HG03039 (cell line): ENCODE results near the gene ANO7.

Experiments used
- ATAC-seq: cut with Tn5 transposase; IDR thresholded peaks from one replicate; pipeline ENCODE4 v1.9.1; 2021; ENCODE audit warnings: mild to moderate bottlenecking, moderate library complexity; ENCODE audit not compliant: unreplicated experiment

The ANO7 gene

DNA sequence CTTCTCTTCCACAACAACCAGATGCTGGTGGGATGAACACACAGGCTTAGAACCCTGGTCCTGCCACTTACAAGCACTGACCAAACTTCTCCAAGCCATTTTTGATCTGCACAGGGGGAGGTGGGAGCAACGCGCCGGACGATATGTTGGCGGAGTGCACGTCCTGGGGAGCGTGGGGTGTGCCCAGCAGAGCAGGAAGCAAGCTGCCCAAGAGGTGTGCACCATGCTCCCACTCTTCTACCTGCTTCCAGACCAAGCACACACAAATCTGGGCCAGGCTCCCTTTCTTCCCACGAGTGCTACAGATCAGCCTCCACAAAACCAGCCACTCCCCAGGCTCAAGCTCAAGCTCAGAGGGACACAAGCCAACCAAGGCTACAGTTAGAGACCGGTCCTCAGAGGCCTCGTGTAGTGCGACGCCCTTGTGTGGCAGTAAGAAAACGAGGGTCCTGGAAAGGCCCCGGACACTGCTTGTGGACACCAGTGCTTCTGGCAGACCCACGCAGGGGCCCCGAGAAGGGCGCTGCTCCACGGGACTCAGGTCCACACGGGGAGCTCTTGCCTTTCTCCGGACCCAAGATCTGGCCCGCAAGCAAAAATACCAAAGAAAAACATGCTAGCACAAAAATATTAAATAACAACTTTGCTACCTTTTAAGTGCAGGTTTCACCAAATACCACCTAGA lies 52.0 kb downstream of the ANO7 start:
- no peak for ATAC-seq

DNA sequence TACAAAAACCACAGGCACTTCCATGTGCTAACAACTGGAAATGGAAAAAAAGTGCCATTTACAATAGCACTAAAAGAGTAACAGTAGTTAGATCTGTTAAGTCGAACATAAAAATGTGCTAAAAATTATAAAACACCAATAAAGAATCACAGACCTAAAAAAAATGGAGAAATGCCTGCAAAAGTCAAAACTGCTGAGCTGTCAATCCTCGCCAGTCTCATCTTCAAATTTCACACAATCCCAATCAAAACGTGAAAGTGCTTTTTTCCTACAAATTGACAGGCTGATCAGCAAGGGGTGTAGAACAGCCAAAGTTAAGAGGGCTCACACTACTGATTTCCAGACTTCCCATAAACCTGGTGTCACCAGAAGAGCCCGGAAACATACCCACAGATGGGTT lies 53.2 kb downstream of the ANO7 start:
- ATAC-seq: no peak

DNA sequence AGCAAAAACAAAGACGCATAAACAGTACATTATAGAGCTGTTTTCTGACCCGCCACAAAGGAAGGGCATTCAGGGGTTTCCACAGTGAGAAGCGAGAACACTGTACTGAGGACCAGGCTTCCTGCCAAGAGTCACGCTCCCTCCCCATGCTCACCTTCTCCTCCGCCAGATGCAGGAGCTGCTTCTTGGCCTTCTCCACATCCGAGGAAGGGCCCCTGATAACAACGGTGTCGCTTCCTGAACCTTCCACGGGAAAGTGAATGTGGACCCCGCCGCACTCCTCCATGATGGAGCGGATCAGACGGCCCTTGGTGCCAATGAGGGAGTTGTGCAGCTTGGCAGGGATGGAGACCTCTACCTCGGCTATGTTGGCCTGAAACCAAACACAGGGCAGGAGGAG lies 53.8 kb downstream of the ANO7 start:
- no peak for ATAC-seq

DNA sequence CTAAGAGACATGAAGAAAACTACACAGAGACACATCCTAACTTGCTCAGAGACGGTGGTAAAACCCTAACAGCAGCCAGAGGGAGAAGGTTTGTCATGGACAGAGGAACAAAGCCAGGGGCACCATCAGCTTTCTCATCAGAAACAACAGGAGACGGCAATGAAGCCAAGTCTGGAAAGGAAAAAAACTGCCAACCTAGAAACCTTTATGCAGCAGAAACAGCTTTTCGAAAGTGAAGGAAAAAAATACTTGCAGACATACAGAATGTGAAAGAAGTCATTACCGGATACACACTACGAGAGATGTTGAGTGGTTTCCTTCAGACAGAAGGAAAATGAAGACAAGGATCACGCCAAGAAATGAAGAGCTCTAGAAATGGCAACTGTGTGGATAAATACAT lies 55.9 kb downstream of the ANO7 start:
- ATAC-seq: no peak

DNA sequence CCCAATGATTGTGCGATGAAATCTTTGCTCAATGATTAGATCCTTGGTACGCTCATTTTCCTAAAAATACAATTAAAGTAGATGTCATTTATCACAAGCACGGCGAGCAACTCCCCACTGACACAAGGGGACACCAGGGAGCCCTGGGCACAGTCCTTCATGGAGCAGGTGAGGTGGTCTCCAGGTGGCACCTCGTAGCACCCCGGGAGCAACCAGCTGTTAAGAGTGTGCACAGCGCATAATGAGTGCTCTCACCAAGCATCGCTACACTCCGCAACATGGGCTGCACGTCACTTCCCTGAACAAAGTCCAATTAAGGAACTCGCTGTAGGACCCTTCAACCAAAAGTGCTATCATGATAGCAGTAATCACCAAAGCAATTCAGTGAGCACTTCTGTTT lies 59.8 kb downstream of the ANO7 start:
- no peak for ATAC-seq

DNA sequence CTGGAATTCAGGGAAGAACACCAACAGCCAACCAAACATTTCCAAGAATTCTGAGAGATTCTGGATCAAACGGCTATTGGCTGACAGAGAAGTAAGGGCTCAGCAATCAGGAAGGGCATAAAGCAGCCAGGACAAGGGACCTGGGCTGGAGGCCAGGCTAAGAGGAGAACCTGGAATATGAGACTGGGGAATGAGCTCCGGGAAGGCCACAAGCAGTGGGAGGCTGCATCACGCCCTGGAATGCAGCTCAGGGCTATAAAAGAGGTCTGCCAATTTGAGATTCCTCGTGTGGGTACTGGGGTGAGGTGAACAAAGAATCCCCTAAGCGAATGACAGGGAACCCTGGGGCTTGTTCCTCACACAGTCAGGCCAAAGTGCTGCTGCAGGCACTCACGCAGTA lies 60.4 kb downstream of the ANO7 start:
- ATAC-seq: no peak

DNA sequence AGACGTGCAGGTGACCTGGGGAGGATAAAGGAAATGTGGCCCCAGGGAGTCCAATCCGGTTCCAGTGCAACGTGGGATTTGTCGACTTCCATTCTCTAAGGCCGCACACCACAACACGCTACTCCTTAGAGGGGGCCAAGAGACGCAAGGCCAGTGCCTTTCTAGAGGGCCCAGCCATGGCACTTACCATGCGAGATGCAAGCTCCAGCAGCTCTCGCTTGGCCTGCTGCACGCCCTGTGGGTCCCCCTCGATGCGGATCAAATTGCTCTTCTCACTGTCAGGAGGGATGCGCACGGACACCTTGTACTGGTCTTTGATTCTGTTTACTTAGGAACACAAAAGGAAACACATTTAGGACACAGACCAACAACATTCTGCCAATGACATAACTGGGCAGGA lies 61.2 kb downstream of the ANO7 start:
- ATAC-seq: no peak

DNA sequence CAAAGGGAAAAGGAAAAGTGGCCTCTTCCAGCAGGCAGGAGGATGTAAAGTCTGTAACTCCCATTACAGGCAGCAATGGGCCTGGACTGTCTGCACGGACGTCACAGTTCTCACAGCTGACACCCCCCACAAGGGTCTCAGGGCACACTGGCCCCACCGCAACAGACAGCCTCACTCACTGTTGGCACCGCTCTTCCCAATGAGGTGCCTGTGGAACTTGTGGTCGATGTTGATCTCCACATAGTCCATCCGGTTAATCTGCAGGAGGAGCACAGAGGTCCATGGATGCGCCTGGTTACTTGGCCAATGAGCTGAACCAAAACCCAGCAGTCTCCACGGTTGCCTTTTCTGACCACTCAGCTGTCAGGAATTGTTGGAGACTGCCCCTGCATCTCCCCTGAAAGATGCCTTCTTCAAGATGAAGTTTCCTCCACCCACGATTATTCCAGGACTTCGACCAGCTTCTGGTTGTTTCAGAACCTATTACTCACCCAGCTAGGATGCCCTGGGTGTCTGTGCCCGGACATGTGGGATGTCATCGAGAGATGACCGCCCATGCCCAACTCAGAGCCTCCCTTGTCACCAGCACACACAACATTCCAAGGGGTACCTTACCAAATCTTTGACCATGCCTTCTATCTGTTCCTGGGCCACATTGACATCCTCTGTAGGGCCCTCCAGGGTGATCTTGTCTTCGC lies 64.5 kb downstream of the ANO7 start:
- no peak for ATAC-seq

DNA sequence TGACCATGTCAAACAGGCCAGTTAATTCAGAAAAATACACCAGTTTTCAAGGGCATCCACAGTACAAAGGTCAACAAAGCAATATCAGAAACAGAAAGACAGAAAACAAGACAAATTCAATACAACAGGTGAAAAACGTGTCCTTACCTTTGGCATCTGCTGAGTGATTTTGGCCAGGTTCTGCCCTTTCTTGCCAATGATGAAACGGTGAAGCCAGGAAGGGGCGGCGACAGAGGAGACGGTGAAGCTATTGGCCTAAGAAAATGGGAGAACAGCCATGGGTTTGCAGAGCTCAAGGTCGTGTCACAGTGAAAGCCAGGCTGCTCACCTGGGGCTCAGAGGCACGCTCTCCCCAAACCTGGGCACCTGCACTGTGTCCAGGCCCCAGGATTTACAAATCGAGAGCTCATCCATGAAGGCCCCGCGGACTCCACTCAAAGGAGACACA lies 66.5 kb downstream of the ANO7 start:
- ATAC-seq: no peak

DNA sequence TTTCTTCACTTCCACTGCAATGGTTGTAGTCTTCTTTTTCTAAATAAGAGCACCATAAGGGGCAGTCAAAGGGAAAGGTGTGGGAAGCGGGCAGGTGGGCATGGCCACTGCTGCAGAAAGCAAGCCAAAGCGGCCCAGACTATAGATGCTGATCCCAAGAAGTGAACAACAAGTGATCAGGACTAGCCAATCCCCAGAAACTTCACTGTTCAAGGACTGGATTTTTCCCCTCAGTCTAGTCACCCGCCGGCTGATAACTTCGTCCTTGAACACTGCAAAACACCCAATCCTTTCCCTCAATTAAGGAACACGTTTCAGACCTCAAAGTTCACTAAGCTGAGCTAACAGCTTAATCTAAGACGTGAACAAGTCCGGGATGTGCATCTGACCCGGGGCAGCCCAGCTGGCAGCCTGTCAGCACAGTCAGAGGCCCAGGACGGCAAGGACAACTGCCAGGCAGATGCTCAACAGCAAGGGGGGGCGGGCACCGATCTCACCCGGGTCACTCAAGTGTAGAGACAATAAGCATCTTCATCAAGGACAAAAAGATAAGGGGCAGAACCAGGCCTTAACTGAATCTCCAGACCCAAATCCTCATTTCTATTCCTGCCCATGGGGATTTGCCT lies 67.2 kb downstream of the ANO7 start:
- no peak for ATAC-seq

DNA sequence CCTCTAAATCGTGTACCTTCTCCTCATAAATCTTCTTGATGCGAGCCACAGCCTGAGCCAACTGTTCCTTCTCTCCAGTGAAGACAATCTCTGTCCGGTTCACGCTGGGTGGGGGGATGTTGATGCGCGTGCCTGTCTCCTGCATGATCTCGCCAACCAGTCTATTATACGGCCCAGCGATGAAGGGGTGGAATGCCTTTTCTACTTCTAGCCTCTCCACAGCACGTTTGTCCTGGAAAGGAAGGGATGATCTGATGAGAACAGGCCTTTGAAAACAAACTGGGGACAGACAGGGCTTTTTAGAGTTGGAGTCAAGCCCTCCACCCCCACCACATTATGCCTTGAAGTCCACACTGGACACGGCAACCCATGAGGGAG lies 67.7 kb downstream of the ANO7 start:
- ATAC-seq: no peak

DNA sequence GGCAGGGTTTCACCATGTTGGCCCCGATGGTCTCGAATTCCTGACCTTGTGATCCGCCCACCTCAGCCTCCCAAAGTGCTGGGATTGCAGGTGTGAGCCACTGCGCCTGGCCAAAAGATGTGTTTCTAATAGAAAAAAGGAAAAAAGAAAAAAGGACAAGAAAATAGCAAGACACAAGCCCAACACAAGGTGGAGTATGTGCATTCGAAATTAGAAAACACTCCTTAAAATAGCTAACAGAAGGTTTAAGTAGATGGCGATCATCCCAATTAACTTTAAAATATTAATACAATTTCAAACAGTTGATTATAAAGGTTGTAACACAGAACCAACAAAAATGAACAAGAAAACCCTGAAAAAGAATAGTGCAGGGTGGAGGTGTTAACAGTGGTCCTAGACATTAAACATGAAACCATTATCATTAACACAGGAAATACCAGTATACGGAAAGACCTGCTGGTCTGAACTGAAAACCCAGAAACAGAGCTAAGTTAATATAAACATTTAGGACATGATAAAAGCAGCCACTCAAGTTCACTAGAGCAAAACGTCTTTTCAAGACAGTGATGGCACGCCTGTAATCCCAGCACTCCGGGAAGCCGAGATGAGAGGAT lies 69.0 kb downstream of the ANO7 start:
- ATAC-seq: no peak

DNA sequence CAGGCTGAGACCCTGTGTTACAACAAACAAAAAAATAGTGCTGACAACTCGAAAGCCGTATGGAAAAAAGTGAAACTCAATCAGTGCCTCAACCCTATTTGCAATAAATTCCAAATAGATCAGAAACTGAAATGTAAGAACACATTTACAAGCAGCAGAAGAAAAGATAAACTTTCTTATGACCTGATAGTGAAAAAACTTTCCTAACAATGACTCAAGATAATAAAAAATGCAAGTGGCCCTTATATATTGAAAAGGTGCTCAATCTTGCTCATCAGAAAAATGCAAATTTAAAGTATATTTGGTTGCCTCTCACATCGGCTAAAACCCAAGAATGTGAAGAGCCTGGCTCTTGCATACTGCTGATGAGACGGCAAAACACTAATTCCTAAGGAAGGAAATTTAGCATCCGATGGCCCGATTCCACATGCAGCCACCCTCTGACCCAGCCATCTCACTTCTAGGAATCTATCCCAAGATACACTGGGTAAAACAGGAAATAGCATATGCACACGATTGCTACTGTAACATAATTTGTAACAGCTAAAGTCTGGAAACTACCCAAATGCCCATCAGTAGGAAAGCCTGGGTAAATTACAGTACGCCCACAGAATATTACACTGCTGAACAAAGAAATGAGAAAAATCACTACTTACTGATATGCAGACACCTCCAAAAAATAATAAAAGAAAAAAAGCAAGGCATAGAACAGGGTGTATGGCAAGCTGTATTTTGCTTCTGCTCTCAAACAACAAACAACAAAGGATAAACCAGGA lies 70.2 kb downstream of the ANO7 start:
- no peak for ATAC-seq

DNA sequence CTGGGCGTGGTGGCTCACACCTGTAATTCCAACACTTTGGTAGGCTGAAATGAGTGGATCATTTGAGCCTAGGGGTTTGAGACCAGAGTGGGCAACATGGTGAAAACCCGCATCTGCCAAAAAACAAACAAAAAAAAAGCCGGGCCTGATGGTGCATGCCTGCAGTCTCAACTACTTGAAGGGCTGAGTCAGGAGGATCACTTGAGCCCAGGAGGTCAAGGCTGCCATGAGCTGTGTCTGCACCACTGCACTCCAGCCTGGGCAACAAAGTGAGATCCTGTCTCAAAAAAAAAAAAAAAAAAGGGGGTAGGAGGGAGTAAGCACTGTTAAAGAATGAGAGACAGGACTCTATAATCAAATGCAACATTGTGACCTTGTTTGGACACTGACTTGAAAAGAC lies 72.4 kb downstream of the ANO7 start:
- ATAC-seq: no peak

DNA sequence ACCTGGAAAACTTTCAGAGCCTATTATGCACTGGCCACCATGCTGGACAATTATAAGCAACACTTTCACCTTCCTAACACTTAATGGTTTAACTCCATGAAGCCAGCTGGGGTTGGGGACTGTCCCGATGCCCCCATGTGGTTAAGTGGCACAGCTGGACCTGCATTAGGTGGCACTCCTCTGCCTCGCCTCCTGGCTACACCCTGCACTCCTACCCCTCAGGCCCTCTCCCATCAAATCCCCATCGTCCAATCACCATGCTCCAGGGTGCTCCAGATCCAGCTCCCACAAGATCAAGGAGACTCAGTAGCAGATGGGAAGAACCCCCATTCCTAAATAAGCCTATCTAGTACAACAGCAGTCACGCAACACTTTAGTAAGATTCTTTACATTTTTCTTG lies 73.2 kb downstream of the ANO7 start:
- no peak for ATAC-seq

DNA sequence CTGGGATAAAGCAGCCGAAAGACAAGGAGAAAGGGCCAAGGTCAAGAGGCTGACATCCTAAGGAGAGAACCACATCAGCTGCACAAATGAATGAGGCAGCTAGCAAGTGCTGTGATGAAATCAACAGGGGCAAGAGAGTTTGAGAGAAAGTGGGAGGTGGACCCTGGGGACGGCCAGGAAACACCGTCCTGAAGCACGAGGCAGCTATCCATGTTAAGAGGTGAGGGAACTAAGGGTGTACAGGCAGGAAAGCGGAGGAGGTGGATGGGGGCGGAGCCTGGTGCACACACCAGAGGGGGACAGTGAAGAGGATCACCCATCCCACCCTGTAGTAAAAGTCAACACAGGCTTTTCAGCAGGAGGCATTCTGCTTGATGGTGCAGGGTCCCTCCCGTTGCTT lies 74.6 kb downstream of the ANO7 start:
- ATAC-seq: no peak

DNA sequence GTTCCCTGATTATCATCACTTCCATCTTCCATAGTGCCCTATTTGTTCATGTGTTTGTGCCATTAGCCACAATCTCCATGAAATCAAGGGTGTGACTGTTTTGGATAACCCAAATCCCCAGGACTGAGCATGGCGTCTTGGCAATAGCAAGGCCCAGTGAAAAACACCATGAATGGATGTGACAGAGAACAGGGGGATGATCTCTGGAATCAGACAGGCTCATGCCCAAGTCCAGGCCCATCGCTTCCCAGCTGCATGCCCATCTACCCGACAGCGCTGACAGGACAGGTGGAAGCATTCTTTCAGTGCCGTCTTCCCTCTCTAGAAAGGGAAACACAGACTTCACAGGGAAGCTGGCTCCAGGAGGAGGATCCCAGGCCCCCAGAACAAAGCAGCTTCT lies 77.0 kb downstream of the ANO7 start:
- ATAC-seq: no peak

DNA sequence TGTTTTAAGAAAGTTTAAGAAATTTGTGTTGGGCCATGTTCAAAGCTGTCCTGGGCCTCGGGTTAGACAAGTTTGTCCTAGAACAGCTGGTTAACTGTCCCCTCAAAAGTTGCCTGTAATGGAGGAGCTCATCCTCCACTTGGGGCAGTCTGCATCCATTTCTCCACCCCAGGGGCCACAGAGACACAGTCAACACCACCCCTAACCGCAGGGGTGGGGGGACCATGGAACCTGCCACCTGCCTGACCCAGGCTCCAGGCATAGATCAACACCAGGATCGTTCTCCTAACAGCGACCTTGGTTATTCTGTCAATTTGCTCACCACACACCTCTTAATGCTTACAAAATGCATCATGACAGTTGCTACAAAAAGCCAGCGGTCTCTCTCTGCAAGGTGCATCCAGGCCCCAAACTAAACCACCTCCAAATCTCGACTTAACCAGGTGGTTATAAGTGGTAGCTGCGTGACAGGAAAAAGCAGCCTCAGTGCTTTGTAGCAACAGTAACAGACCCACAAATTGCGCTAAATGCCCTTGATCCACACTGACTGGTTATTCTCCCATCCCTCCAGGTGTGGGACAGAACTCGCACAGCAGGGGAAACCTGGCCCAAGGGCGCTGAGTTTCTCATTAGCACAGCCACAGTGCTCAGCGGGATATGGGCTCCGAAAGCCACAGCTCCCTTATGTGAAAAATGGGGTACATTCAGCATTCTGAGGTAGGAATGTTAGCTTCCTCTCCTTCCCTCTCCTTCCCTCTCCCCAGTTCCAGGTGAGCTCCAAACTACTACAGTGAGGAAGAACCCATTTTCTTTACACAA lies 79.0 kb downstream of the ANO7 start:
- ATAC-seq: no peak

DNA sequence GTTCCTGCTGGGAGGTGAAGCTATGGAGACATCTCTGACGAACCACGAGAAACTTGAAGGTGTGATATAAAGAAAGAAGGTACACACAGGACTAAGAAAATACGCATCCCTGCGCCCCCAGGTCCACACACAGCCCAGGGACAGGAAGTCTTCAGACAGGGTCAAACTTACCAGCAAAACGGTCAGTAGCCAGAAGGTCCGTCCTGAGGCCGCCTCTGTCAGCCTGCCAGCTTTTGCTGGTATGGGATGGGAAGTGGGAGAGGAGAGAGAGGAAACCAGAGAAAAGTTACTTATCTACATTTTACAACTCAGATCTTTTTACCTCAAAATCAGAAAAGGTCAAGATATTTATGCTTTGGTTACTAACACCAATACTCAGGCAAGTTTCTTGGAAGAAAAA lies 79.8 kb downstream of the ANO7 start:
- no peak for ATAC-seq

DNA sequence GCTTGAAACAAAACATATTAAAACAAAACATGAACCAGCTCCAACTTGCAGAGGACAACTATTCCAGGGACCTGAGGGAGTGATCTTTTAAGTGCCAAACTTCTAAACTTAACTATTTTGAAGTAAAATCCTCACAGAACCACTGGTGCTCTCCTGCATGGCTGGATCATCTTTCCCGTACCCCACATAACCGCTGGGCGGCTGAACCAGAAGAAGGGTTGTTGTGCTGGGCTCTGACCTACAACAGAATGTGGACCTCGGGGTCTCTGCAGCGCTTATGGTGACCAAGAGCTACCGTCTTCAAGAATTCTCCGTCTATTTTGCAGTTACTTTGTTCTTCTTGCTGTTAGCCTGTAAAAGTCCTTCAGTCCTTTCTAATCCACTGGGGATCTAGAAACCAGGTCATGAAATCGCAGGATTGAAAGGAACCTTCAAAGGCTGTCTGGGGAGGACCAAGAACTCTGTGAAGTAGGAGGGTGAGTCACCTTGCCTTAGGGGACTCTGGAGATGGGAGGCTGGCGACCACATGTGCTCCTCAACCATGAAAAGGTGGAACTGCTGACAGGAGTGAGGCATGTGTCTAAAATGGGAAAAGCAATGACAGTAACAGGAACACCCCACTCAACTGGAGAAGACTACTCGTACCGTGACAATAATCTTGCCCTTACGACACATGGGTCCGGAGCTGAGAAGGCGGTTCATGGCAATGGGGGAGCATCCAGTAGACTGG lies 80.4 kb downstream of the ANO7 start:
- no peak for ATAC-seq
